ENCODE data around the gene HEXA. TPM values are rescaled to one million over a fixed set of nuclear protein-coding genes. Genes with fewer than 3 reads are reported as not detected.
"Not testable (repeated sequence)": the region's sequence is repeated elsewhere in the genome, so short reads cannot be mapped to it uniquely, and the experiment has no call there.

The HEXA gene
- 59.3 and 63.2 TPM in 2 replicates for total RNA-seq
- long read RNA-seq, full-length matches to known transcripts: 109 of 150 reads
- long read RNA-seq, partial matches to known transcripts: 13 of 150 reads
- long read RNA-seq, other reads (novel, unspliced or antisense): 28 of 150 reads

- H3K4me3 Mint-ChIP-seq: peak within 1 kb of the TSS; percentile 90
- peaks cover 39% of the 10 kb centered on the region for H3K27me3 Mint-ChIP-seq (ENCODE audit: low read depth)
- H3K9me3 Mint-ChIP-seq: no peaks in the 10 kb centered on the region
- H3K27ac Mint-ChIP-seq (ENCODE audit: unreplicated experiment): peak within 1 kb of the TSS; percentile 62
- peaks cover 29% of the 10 kb centered on the region for H3K4me1 Mint-ChIP-seq
- DNase-seq (ENCODE audit: low read depth, low spot score): peak; percentile 100
- H3K36me3 Mint-ChIP-seq (ENCODE audit: low read depth): no peaks in the 10 kb centered on the region
- TF ChIP-seq CTCF (conservative IDR thresholded peaks at IDR 0.05): no peak
These were observed at the start of gene HEXA for GRCh38 chr15:72375846-72376581. Gene HEXA (minus strand): TSS chr15:72376014. CDS start chr15:72375972, 42 bp downstream.

- H3K4me1 Mint-ChIP-seq: no peaks in the 10 kb centered on the region
- DNase-seq (ENCODE audit: low read depth, low spot score): no peak
- H3K27me3 Mint-ChIP-seq (ENCODE audit: low read depth): peaks cover 66% of the 10 kb centered on the region
- no peak for TF ChIP-seq CTCF (conservative IDR thresholded peaks at IDR 0.05)
- peaks cover 19% of the 10 kb centered on the region for H3K9me3 Mint-ChIP-seq
- no peak overlapping the region for H3K4me3 Mint-ChIP-seq
- peaks cover 3% of the 10 kb centered on the region for H3K36me3 Mint-ChIP-seq (ENCODE audit: low read depth)
- no peak overlapping the region for H3K27ac Mint-ChIP-seq (ENCODE audit: unreplicated experiment)
These were observed 47.4 kb upstream of the HEXA start for GRCh38 chr15:72423256-72423655.

- H3K27me3 Mint-ChIP-seq (ENCODE audit: low read depth): peaks cover 69% of the 10 kb centered on the region
- TF ChIP-seq CTCF (conservative IDR thresholded peaks at IDR 0.05): no peak
- no peak overlapping the region for H3K4me3 Mint-ChIP-seq
- H3K27ac Mint-ChIP-seq (ENCODE audit: unreplicated experiment): no peak overlapping the region
- H3K4me1 Mint-ChIP-seq: no peaks in the 10 kb centered on the region
- no peak for DNase-seq (ENCODE audit: low read depth, low spot score)
- H3K36me3 Mint-ChIP-seq (ENCODE audit: low read depth): peaks cover 3% of the 10 kb centered on the region
- H3K9me3 Mint-ChIP-seq: peaks cover 9% of the 10 kb centered on the region
These were observed 45.7 kb upstream of the HEXA start for GRCh38 chr15:72421484-72421883.

- no peak overlapping the region for H3K4me3 Mint-ChIP-seq
- DNase-seq (ENCODE audit: low read depth, low spot score): no peak
- TF ChIP-seq CTCF (conservative IDR thresholded peaks at IDR 0.05): no peak
- peaks cover 6% of the 10 kb centered on the region for H3K9me3 Mint-ChIP-seq
- H3K4me1 Mint-ChIP-seq: no peaks in the 10 kb centered on the region
- no peak overlapping the region for H3K27ac Mint-ChIP-seq (ENCODE audit: unreplicated experiment)
- peaks cover 72% of the 10 kb centered on the region for H3K27me3 Mint-ChIP-seq (ENCODE audit: low read depth)
- H3K36me3 Mint-ChIP-seq (ENCODE audit: low read depth): peaks cover 3% of the 10 kb centered on the region
These were observed 44.8 kb upstream of the HEXA start for GRCh38 chr15:72420576-72420975.

- H3K36me3 Mint-ChIP-seq (ENCODE audit: low read depth): not testable (repeated sequence)
These were observed 44.0 kb upstream of the HEXA start for GRCh38 chr15:72419768-72420167.

GRCh38 chr15:72415304-72415703 is 39.5 kb upstream of the HEXA start:
- Mint-ChIP-seq H3K4me1 (no peaks in the 10 kb centered on the region), H3K27me3 (ENCODE audit: low read depth) (peaks cover 74% of the 10 kb centered on the region), H3K4me3 (no peak overlapping the region), H3K36me3 (ENCODE audit: low read depth) (no peaks in the 10 kb centered on the region), H3K27ac (ENCODE audit: unreplicated experiment) (no peak overlapping the region), H3K9me3 (no peaks in the 10 kb centered on the region)
- TF ChIP-seq CTCF (conservative IDR thresholded peaks at IDR 0.05): no peak
- no peak for DNase-seq (ENCODE audit: low read depth, low spot score)

More at GRCh38 chr15:72419768-72420167, 44.0 kb upstream of the HEXA start:
- H3K4me1 Mint-ChIP-seq; H3K9me3 Mint-ChIP-seq; DNase-seq (ENCODE audit: low read depth, low spot score); H3K4me3 Mint-ChIP-seq; H3K27ac Mint-ChIP-seq (ENCODE audit: unreplicated experiment): not testable (repeated sequence)
- peaks cover 76% of the 10 kb centered on the region for H3K27me3 Mint-ChIP-seq (ENCODE audit: low read depth)

GRCh38 chr15:72413337-72413736 is 37.5 kb upstream of the HEXA start:
- H3K36me3 Mint-ChIP-seq (ENCODE audit: low read depth): not testable (repeated sequence)
- peaks cover 77% of the 10 kb centered on the region for H3K27me3 Mint-ChIP-seq (ENCODE audit: low read depth)

More at GRCh38 chr15:72413337-72413736, 37.5 kb upstream of the HEXA start:
- not testable (repeated sequence) for H3K27ac Mint-ChIP-seq (ENCODE audit: unreplicated experiment); H3K4me3 Mint-ChIP-seq; DNase-seq (ENCODE audit: low read depth, low spot score); H3K9me3 Mint-ChIP-seq; H3K4me1 Mint-ChIP-seq

Data from neural crest cell (in vitro differentiated cells).